Psoas muscle (tissue), 8 donors: Measurements from ENCODE around the gene ADH7. TPM values are rescaled to one million over a fixed set of nuclear protein-coding genes. Genes with fewer than 3 reads are reported as not detected.

Experiments used
- ATAC-seq, 4 donors: fragments of 200-7000 bp; cut with Tn5 transposase; one replicate each; pipeline ENCODE4 v1.9.1; 2020; ENCODE audit warnings: moderate library complexity in 3 of 4, mild to moderate bottlenecking in 2 of 4
- DNase-seq, 2 donors: peaks; one replicate each; pipeline ENCODE4 v3.0.0-alpha.2; 2020
- H3K27ac ChIP-seq: fragments of 200-600 bp; one replicate; pipeline ENCODE4 v1.8.0; 2022
- H3K27me3 ChIP-seq, 3 donors: fragments of 200-600 bp in 1 of 3; one replicate each; pipeline versions ENCODE4 v1.6.1 to v1.8.0; 2013 to 2022; ENCODE audit warnings: low read length in 2 of 3, mild to moderate bottlenecking in 2 of 3, moderate library complexity in 1 of 3; ENCODE audit not compliant: insufficient read depth in 3 of 3
- H3K36me3 ChIP-seq, 2 donors: fragments of 200-600 bp in 1 of 2; one replicate each; pipeline versions ENCODE4 v1.6.1 to v1.8.0; 2013 to 2022; ENCODE audit warnings: low read depth in 1 of 2, mild to moderate bottlenecking in 1 of 2, moderate library complexity in 1 of 2; ENCODE audit not compliant: insufficient read depth in 1 of 2
- H3K4me1 ChIP-seq: fragments of 200-600 bp; one replicate; pipeline ENCODE4 v1.8.0; 2022
- H3K4me3 ChIP-seq: fragments of 200-600 bp; one replicate; pipeline ENCODE4 v1.8.0; 2022; ENCODE audit warnings: mild to moderate bottlenecking
- H3K9me3 ChIP-seq: fragments of 200-600 bp; one replicate; pipeline ENCODE4 v1.8.0; 2022
- CTCF ChIP-seq: fragments of 200-600 bp; IDR thresholded peaks from one replicate; pipeline ENCODE4 v1.8.0; 2022; ENCODE audit warnings: antibody characterized with exemption
- WGBS, 3 donors: extraction: QIAGEN DNeasy Blood & Tissue Kit; methylation state at CpG; one replicate each; pipeline versions ENCODE4 v1.1.6 to v1.1.7; 2013; 5-methylcytosine and 5-hydroxymethylcytosine counted together
- intact Hi-C, 2 donors: fragments of 100-400 bp; cut with DNase I; formaldehyde crosslinking; loops; one replicate each; pipeline versions ENCODE4 v1.11.0 to v1.14.2; 2022
- polyA plus RNA-seq, 3 donors: library from polyadenylated mRNA; stranded (reverse); fragments of 200-250 nt; gene quantifications; one replicate each; pipeline ENCODE4 v1.2.3, GENCODE V29; 2013
- total RNA-seq, 4 donors: library from RNA; stranded (reverse); fragmentation: NEBNext Ultra II Directional in 2 of 4; extraction: Animal tissue kit (Norgen Biotek cat#: 25700) in 2 of 4; gene quantifications; one replicate each; pipeline versions ENCODE4 v1.2.1 to v1.2.4, GENCODE V29; 2021 to 2023
- donor health status: healthy with polysubstance abuse.
- donor health status: DM: no; HTN: no; CAD: no; lungs with moderate emphysema.
- donor health status: Bipolar disorder and iron deficiency.
- donor health status: healthy.
- donor health status: DM: yes; HTN: yes; CAD: no.
- donor health status: DM: no; HTN: no; CAD: no.
- donor health status: DM: no; HTN: no; CAD: no.
- donor health status: DM: yes; HTN: yes; CAD: no.

ADH7 gene
- total and polyA plus RNA-seq, 7 donors, result not detected

GRCh38 chr4:99400831-99401230 is 34.3 kb downstream of the ADH7 start:
- H3K9me3 ChIP-seq, result peaks cover 8% of the 10 kb centered on the region
- no peak for DNase-seq
- TF ChIP-seq CTCF, result no peak
- no peaks in the 10 kb centered on the region for H3K27me3 ChIP-seq
- no peaks in the 10 kb centered on the region for H3K36me3 ChIP-seq
- H3K4me1 ChIP-seq, result peaks cover 10% of the 10 kb centered on the region
- no peak overlapping the region for H3K4me3 ChIP-seq
- intact Hi-C loops, result loop anchor here in 1 of 2 donors (5.0 kb wide), 1 partner anchor 194 kb away; no protein-coding TSS in a partner anchor
- ATAC-seq, result no peak
- no peak overlapping the region for H3K27ac ChIP-seq

GRCh38 chr4:99399017-99399416 is 36.1 kb downstream of the ADH7 start:
- intact Hi-C loops, result no loop called here
- H3K36me3 ChIP-seq, result no peaks in the 10 kb centered on the region
- H3K9me3 ChIP-seq, result peaks cover 8% of the 10 kb centered on the region
- TF ChIP-seq CTCF, result no peak
- 47 to 66% (median 62%) methylated on average over 1 of the region's 1 CpG for WGBS, 3 donors
- H3K27me3 ChIP-seq, result no peaks in the 10 kb centered on the region
- ATAC-seq, result no peak
- no peak for DNase-seq
- H3K27ac ChIP-seq, result no peak overlapping the region
- peaks cover 7% of the 10 kb centered on the region for H3K4me1 ChIP-seq
- H3K4me3 ChIP-seq, result no peak overlapping the region

GRCh38 chr4:99395595-99396364 is 39.4 kb downstream of the ADH7 start:
- DNase-seq (no peak), ATAC-seq (no peak)
- intact Hi-C loops, result no loop called here
- H3K4me1 ChIP-seq, result no peaks in the 10 kb centered on the region
- no peak overlapping the region for H3K27ac ChIP-seq
- H3K36me3 ChIP-seq, result no peaks in the 10 kb centered on the region
- peaks cover 19% of the 10 kb centered on the region for H3K9me3 ChIP-seq
- no peaks in the 10 kb centered on the region for H3K27me3 ChIP-seq
- no peak overlapping the region for H3K4me3 ChIP-seq
- TF ChIP-seq CTCF, result no peak
- 69 to 88% (median 70%) methylated on average over 3 of the region's 3 CpGs for WGBS, 3 donors

GRCh38 chr4:99394896-99395295 is 40.2 kb downstream of the ADH7 start:
- intact Hi-C loops, result no loop called here
- H3K9me3 ChIP-seq, result peaks cover 19% of the 10 kb centered on the region
- no peak overlapping the region for H3K4me3 ChIP-seq
- TF ChIP-seq CTCF, result no peak
- no peaks in the 10 kb centered on the region for H3K27me3 ChIP-seq
- ATAC-seq (no peak), DNase-seq (no peak)
- no peaks in the 10 kb centered on the region for H3K4me1 ChIP-seq
- no peaks in the 10 kb centered on the region for H3K36me3 ChIP-seq
- no peak overlapping the region for H3K27ac ChIP-seq

GRCh38 chr4:99390055-99390454 is 45.1 kb downstream of the ADH7 start:
- Histone ChIP-seq H3K9me3 (peaks cover 13% of the 10 kb centered on the region), H3K27me3 (no peaks in the 10 kb centered on the region), H3K4me3 (no peak overlapping the region), H3K27ac (no peak overlapping the region), H3K4me1 (no peaks in the 10 kb centered on the region), H3K36me3 (no peaks in the 10 kb centered on the region)
- TF ChIP-seq CTCF, result no peak
- ATAC-seq (no peak), DNase-seq (no peak)
- 76 to 84% (median 83%) methylated on average over 1 of the region's 1 CpG for WGBS, 3 donors
- intact Hi-C loops, result no loop called here
